Ascending aorta (tissue), 2 donors: Measurements from ENCODE around the gene CFL2. TPM values are rescaled to one million over a fixed set of nuclear protein-coding genes. Genes with fewer than 3 reads are reported as not detected.

Experiments
- DNase-seq, 2 donors: peaks; one replicate each; pipeline ENCODE4 v3.0.0-alpha.2; 2019; ENCODE audit warnings: low spot score in 2 of 2
- H3K27ac ChIP-seq, 2 donors: fragments of 200-600 bp; sonication (generic); one replicate each; pipeline ENCODE4 v1.5.1; 2016 to 2017; ENCODE audit warnings: mild to moderate bottlenecking in 1 of 2
- H3K27me3 ChIP-seq: fragments of 200-600 bp; sonication (generic); one replicate; pipeline ENCODE4 v1.5.1; 2017
- H3K36me3 ChIP-seq, 2 donors: fragments of 200-600 bp; sonication (generic); one replicate each; pipeline ENCODE4 v1.5.1; 2016
- H3K4me1 ChIP-seq, 2 donors: fragments of 200-600 bp; sonication (generic); one replicate each; pipeline ENCODE4 v1.5.1; 2016 to 2017; ENCODE audit warnings: mild to moderate bottlenecking in 1 of 2
- H3K4me3 ChIP-seq, 2 donors: fragments of 200-600 bp; sonication (generic); one replicate each; pipeline ENCODE4 v1.5.1; 2016 to 2017; ENCODE audit warnings: mild to moderate bottlenecking in 1 of 2
- H3K9me3 ChIP-seq, 2 donors: fragments of 200-600 bp; sonication (generic); one replicate each; pipeline ENCODE4 v1.5.1; 2016
- intact Hi-C: fragments of 100-400 bp; cut with DNase I; formaldehyde crosslinking; loops from one replicate; pipeline ENCODE4 v1.15.1; 2023
- total RNA-seq: library from RNA; depleted of rRNA; stranded (reverse); fragments of >200 nt; gene quantifications from one replicate; pipeline ENCODE4 v1.1.0, GENCODE V29; 2016
- TF ChIP-seq, protein P1 (sequence below), 3 experiments: fragments of 200-600 bp in 2 of 3; fragments of 450-650 bp in 1 of 3; sonication (generic) in 2 of 3; IDR thresholded peaks; one replicate each; pipeline ENCODE4 v1.5.1; 2016 to 2019; ENCODE audit warnings: antibody characterized with exemption in 3 of 3, mild to moderate bottlenecking in 1 of 3, moderate library complexity in 1 of 3

The CFL2 gene
- total RNA-seq, 1 donor from 2014 or later, result 49.0 TPM

DNA sequence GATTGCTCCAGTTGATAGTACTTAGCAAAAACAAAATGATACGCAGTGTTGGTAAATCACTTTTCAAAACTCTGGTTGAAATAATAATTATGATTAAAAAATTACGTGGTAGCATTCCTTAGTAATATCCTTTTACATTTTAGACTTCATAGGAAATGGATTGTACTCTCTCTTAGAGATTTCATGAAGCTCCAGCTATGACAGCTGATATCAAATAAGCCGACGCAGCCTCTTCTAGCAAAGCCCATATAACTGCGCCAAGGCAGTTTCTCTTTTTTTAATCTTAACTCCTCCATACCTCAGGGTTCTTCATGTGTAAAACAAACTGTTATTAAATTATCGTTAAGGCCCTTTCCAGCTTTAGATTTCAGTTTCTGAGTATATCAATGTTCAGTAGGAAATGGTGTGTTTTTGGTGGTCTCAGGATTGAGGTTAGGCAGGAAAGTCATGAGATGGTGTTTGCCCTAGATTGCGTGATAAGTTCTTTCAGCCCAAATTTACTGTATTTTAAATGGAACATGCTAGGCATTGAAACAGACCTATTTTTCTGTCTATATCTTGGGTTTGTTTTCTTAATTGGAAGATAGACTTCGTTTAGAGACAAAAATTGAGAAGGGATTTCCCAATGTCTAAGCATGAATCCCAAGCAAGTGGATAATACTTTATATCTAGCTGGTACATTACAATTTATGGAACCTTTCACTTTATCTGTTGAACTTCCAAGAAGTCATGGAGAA, 902 bp upstream of the CFL2 start:
- peaks cover 7 to 8% of the 10 kb centered on the region in 2 donors for H3K36me3 ChIP-seq
- H3K4me1 ChIP-seq, result peaks cover 0 to 17% of the 10 kb centered on the region in 2 donors
- H3K4me3 ChIP-seq, result peak overlapping the region; percentile 75 to 85
- H3K27me3 ChIP-seq, result no peaks in the 10 kb centered on the region
- intact Hi-C loops, result loop anchor here (2.0 to 10.0 kb wide), 4 partner anchors 253 to 690 kb away; partner anchors contain the start of genes FAM177A1, NFKBIA, SPTSSA and SRP54
- no peak for DNase-seq
- peak overlapping the region; percentile 88 to 99 for H3K27ac ChIP-seq
- TF ChIP-seq, protein P1, sequence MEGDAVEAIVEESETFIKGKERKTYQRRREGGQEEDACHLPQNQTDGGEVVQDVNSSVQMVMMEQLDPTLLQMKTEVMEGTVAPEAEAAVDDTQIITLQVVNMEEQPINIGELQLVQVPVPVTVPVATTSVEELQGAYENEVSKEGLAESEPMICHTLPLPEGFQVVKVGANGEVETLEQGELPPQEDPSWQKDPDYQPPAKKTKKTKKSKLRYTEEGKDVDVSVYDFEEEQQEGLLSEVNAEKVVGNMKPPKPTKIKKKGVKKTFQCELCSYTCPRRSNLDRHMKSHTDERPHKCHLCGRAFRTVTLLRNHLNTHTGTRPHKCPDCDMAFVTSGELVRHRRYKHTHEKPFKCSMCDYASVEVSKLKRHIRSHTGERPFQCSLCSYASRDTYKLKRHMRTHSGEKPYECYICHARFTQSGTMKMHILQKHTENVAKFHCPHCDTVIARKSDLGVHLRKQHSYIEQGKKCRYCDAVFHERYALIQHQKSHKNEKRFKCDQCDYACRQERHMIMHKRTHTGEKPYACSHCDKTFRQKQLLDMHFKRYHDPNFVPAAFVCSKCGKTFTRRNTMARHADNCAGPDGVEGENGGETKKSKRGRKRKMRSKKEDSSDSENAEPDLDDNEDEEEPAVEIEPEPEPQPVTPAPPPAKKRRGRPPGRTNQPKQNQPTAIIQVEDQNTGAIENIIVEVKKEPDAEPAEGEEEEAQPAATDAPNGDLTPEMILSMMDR (IDR thresholded peaks at IDR 0.05), result no peak
- H3K9me3 ChIP-seq, result no peaks in the 10 kb centered on the region

DNA sequence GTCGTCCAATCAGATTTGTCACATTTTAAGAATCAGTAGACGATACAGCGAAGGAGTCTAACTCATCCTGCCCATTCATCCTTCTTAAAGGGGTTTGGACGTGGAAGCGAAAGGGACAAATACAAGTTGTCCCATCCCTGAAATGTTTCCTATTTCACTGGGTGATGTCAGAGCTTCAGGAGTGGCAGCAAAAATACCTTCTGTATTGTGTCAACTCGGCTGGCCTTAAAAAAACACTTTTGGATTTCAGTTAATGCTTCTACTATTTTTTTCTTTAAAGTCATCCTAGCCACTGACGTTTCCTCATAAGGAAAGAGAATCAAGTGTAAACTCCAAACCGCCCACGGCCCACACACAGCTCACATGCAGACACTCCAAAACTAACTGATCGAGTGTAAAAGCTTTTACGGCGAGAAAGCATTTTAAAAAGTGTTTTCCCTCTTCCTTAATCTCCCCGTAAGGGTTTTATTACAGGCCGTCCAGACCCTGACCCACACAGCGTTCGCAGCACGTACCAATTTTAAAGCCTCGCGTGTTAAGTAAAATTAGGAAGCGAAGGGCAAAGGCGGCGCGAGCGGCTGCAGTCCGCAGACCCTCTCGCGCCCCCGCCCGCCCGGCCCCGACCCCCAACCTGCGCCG, 593 bp downstream of the CFL2 start:
- TF ChIP-seq, protein P1 (IDR thresholded peaks at IDR 0.05), result no peak

DNA sequence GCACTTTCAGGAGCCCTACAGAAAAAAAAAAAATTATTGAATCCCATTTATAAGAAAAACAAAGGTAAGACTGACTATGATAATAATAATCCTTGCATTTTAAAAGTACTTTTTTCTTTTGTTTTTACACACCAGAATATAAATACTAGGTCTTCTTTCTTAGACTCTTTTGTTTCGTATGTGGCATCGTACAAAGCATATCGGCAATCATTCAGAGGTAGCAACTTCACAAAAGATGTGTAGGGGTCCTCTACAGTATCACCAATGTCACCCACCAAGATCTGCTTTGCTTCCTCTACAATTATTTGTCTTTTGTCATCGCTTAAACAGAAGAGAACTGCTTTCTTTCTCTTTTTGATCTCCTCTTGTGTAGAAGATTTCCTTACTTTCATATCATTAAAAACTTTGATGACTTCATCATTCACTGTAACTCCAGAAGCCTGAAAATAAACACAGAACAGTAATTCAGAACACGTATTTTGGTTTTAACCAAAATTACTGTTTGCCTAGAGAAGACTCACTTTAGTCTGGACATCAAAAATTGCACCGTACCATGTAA, 1.2 kb downstream of the CFL2 start:
- Histone ChIP-seq H3K4me3 (peak overlapping the region; percentile 75 to 85), H3K9me3 (no peaks in the 10 kb centered on the region), H3K4me1 (peaks cover 0 to 28% of the 10 kb centered on the region in 2 donors), H3K27me3 (no peaks in the 10 kb centered on the region), H3K36me3 (peaks cover 7 to 8% of the 10 kb centered on the region in 2 donors), H3K27ac (peak overlapping the region; percentile 88 to 99)
- intact Hi-C loops, result loop anchor here (5.0 to 10.0 kb wide), 5 partner anchors 81 to 692 kb away; partner anchors contain the start of genes EAPP, NFKBIA, PPP2R3C and PRORP
- no peak for DNase-seq
- TF ChIP-seq, protein P1 (IDR thresholded peaks at IDR 0.05), result no peak

More for the DNA sequence above, 593 bp downstream of the CFL2 start:
- Histone ChIP-seq H3K4me1 (peaks cover 0 to 28% of the 10 kb centered on the region in 2 donors), H3K36me3 (peaks cover 7 to 8% of the 10 kb centered on the region in 2 donors), H3K9me3 (no peaks in the 10 kb centered on the region), H3K27ac (peak overlapping the region; percentile 88 to 99), H3K4me3 (peak overlapping the region; percentile 75 to 85), H3K27me3 (no peaks in the 10 kb centered on the region)
- intact Hi-C loops, result loop anchor here (1.0 to 10.0 kb wide), 8 partner anchors 10 to 691 kb away; partner anchors contain the start of genes EAPP, FAM177A1, NFKBIA and PPP2R3C
- DNase-seq, result peak in 1 of 2 donors; percentile 74

DNA sequence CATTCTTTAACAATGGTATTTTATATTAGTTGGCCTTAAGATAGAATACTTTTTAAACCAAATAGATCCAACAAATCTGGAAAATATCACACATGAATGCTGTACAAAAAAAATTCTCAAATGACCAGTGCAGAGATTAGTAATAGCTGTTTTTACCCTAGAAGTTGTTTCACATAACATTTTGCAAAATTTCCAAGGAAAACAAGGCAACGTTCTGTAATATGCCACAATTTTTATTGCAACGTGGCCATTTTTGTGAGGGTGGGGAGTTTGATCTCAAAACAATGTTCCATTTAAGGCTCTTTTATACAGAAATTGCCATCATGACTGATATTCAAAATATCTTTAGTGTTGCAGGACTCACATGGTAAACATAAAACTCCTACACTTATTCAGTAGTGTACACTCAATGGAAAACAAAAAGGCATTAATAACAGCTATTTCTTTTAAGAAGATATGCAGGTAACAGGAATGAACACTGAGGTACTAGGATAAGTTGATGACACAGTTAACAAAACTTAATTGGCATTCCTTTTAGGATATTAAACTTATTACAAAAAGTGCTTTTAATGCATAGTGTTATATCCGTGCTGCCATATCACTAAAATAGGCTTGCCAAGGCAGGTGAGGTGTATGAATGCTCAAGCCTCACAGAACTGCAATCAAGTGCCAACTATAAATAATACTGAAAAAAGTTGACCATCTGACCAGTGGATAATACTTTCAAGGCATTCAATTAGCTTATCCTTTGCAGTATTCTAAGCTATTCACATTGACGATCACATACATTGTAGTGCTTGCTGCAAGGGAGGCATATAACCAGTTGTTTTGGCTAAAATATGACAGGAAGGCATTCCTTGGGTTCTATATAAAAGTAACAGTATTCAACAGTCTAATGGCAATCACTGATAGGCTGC, 2.3 kb downstream of the CFL2 start:
- Histone ChIP-seq H3K4me1 (peaks cover 0 to 28% of the 10 kb centered on the region in 2 donors), H3K4me3 (peak overlapping the region; percentile 75 to 85), H3K27me3 (no peaks in the 10 kb centered on the region), H3K9me3 (no peaks in the 10 kb centered on the region), H3K36me3 (peaks cover 7 to 8% of the 10 kb centered on the region in 2 donors), H3K27ac (peak overlapping the region; percentile 88 to 99)
- intact Hi-C loops, result loop anchor here (5.0 to 10.0 kb wide), 5 partner anchors 80 to 693 kb away; partner anchors contain the start of genes EAPP, NFKBIA, PPP2R3C and PRORP
- DNase-seq, result no peak
- TF ChIP-seq, protein P1 (IDR thresholded peaks at IDR 0.05), result no peak
